B cell (primary cell): ENCODE data around the gene TTC23L. TPM values are rescaled to one million over a fixed set of nuclear protein-coding genes. Genes with fewer than 3 reads are reported as not detected.

Experiments
- ATAC-seq: fragments of 200-7000 bp; cut with Tn5 transposase; one replicate; pipeline ENCODE4 v1.10.0; 2021; ENCODE audit warnings: low read depth, mild to moderate bottlenecking, moderate number of reproducible peaks, moderate library complexity
- CTCF ChIA-PET: fragments of 350-600 bp; sonication (Branson Sonifier 250); formaldehyde crosslinking; loops from one replicate; lab custom pipeline; 2021; ENCODE audit warnings: antibody characterized with exemption, inconsistent platforms; lab: Charles Lee
- POLR2A ChIA-PET: fragments of 350-600 bp; sonication (Branson Sonifier 250); formaldehyde crosslinking; loops from one replicate; lab custom pipeline; 2021; ENCODE audit warnings: antibody characterized with exemption; lab: Charles Lee
- DNase-seq: peaks from one replicate; pipeline ENCODE4 v3.0.0; 2013
- H2AFZ ChIP-seq: 2 replicates; pipeline ENCODE4 v1.6.1; 2012; ENCODE audit warnings: mild to moderate bottlenecking, low read depth, low read length; ENCODE audit not compliant: insufficient read depth, poor library complexity, severe bottlenecking
- H3K27ac ChIP-seq, 2 donors: 1 replicate in 1 of 2; 2 replicates in 1 of 2; pipeline ENCODE4 v1.5.1; 2012 to 2013; ENCODE audit warnings: low read length in 2 of 2, mild to moderate bottlenecking in 2 of 2, moderate library complexity in 1 of 2
- H3K27me3 ChIP-seq, 4 experiments: fragments of 200-600 bp in 1 of 4; sonication (generic) in 1 of 4; replicated peaks in 1 of 4; 1 replicate in 2 of 4; 2 replicates in 2 of 4; pipeline versions ENCODE4 v1.6.1 to v1.7.0; 2013 to 2016; ENCODE audit warnings: low read length in 3 of 4, mild to moderate bottlenecking in 2 of 4, mixed read lengths in 1 of 4, moderate library complexity in 1 of 4; ENCODE audit not compliant: insufficient read depth in 4 of 4, control insufficient read depth in 3 of 4; ENCODE audit errors: control extremely low read depth in 1 of 4
- H3K36me3 ChIP-seq, 2 experiments: replicated peaks in 1 of 2; 1 replicate in 1 of 2; 2 replicates in 1 of 2; pipeline versions ENCODE4 v1.6.1 to v1.7.1; 2013; ENCODE audit warnings: low read length in 1 of 2; ENCODE audit not compliant: insufficient read depth in 2 of 2, control insufficient read depth in 1 of 2; ENCODE audit errors: control extremely low read depth in 1 of 2, extremely low read depth in 1 of 2
- H3K4me1 ChIP-seq, 2 donors: fragments of 200-600 bp in 1 of 2; sonication (generic) in 1 of 2; 1 replicate in 1 of 2; 2 replicates in 1 of 2; pipeline versions ENCODE4 v1.5.1 to v1.6.1; 2013 to 2017; ENCODE audit warnings: low read length in 2 of 2; ENCODE audit not compliant: control insufficient read depth in 2 of 2, insufficient read depth in 2 of 2
- H3K4me2 ChIP-seq: replicated peaks from 2 replicates; pipeline ENCODE3; 2012; ENCODE audit warnings: mild to moderate bottlenecking, low read depth, low read length; ENCODE audit not compliant: poor library complexity, severe bottlenecking
- H3K4me3 ChIP-seq, 5 experiments: fragments of 200-600 bp in 1 of 5; sonication (generic) in 1 of 5; 1 replicate in 3 of 5; 2 replicates in 2 of 5; pipeline versions ENCODE4 v1.5.1 to v1.7.0; 2011 to 2016; ENCODE audit warnings: low read length in 4 of 5, mild to moderate bottlenecking in 4 of 5, low read depth in 2 of 5, control low read depth in 1 of 5, moderate library complexity in 1 of 5; ENCODE audit not compliant: insufficient read depth in 1 of 5; ENCODE audit errors: control extremely low read depth in 1 of 5, extremely low read depth in 1 of 5
- H3K79me2 ChIP-seq: fragments of 200-600 bp; sonication (generic); one replicate; pipeline ENCODE4 v1.6.0; 2016; ENCODE audit warnings: low read length; ENCODE audit not compliant: control insufficient read depth, insufficient read depth
- H3K9ac ChIP-seq: fragments of 200-600 bp; sonication (generic); 2 replicates; pipeline ENCODE4 v1.6.1; 2017; ENCODE audit warnings: mild to moderate bottlenecking, low read length, moderate library complexity
- H3K9me3 ChIP-seq, 3 donors: one replicate each; pipeline versions ENCODE4 v1.6.1 to v1.7.1; 2013; ENCODE audit warnings: low read length in 2 of 3; ENCODE audit not compliant: control insufficient read depth in 2 of 3, insufficient read depth in 1 of 3; ENCODE audit errors: control extremely low read depth in 1 of 3
- H4K20me1 ChIP-seq: 2 replicates; pipeline ENCODE4 v1.6.0; 2012; ENCODE audit warnings: mild to moderate bottlenecking, low read length; ENCODE audit not compliant: insufficient read depth, control insufficient read depth, poor library complexity, severe bottlenecking
- H3K27ac Mint-ChIP-seq: one replicate; pipeline ENCODE4 v1.8.0; 2021; ENCODE audit warnings: mixed read lengths
- H3K27me3 Mint-ChIP-seq: one replicate; pipeline ENCODE4 v1.8.0; 2021; ENCODE audit warnings: mixed read lengths
- H3K4me1 Mint-ChIP-seq: one replicate; pipeline ENCODE4 v1.8.0; 2021; ENCODE audit warnings: mixed read lengths
- H3K4me3 Mint-ChIP-seq: one replicate; pipeline ENCODE4 v1.8.0; 2021; ENCODE audit warnings: mixed read lengths
- H3K9me3 Mint-ChIP-seq: one replicate; pipeline ENCODE4 v1.8.0; 2022; ENCODE audit warnings: mixed read lengths; ENCODE audit not compliant: insufficient read depth
- EZH2 ChIP-seq: IDR thresholded peaks from 2 replicates; pipeline ENCODE4 v1.6.1; 2012; ENCODE audit warnings: borderline replicate concordance, low read depth, mild to moderate bottlenecking, moderate library complexity, low read length; ENCODE audit not compliant: insufficient read depth, poor library complexity, severe bottlenecking
- WGBS: methylation state at CpG from one replicate; pipeline ENCODE4 v1.1.5; 2013; ENCODE audit warnings: missing lambda C conversion rate; ENCODE audit not compliant: insufficient coverage; 5-methylcytosine and 5-hydroxymethylcytosine counted together
- intact Hi-C: fragments of 100-400 bp; cut with micrococcal nuclease; formaldehyde crosslinking; loops from one replicate; pipeline ENCODE4 v1.10.0; 2022
- polyA plus RNA-seq: library from polyadenylated mRNA; depleted of rRNA; stranded (reverse); fragments of >200 nt; gene quantifications from 2 replicates; pipeline ENCODE4 v1.2.3, GENCODE V29; 2012
- total RNA-seq, 2 donors: library from RNA; stranded (reverse); fragments of 120-200 nt in 1 of 2; gene quantifications; 1 replicate in 1 of 2; 2 replicates in 1 of 2; pipeline versions ENCODE4 v1.2.3 to v1.2.4, GENCODE V29; 2013 to 2022
- TF ChIP-seq, protein P1 (sequence below): fragments of 200-600 bp; IDR thresholded peaks from one replicate; pipeline ENCODE4 v1.8.0; 2022; ENCODE audit warnings: antibody characterized with exemption, mild to moderate bottlenecking

TTC23L gene
- total and polyA plus RNA-seq, 2 donors (not counting 1 experiment from before 2014, with no cell fraction given): 0.03 to 0.15 TPM

DNA sequence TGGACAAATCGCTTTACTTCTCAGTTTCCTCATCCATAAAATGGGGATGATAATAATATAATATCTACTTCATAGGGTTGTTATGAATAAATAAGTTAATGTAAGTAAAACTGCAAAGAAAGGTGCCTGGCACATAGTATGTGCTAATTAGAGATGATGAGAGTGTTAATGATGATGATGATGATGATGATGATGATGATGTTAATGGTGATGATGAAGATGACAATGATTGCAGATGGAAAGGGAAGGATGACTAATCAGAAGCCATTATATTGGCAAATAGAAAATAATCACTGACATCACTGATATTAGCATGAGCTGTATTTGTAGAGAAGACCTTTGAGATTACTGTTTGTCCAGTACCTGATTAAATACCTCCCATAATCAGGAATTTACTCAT is 55.8 kb downstream of the TTC23L start:
- WGBS: no CpG with 5 or more reads among the region's 1 CpG
- Mint-ChIP-seq H3K9me3 (no peaks in the 10 kb centered on the region), H3K27me3 (no peaks in the 10 kb centered on the region), H3K4me3 (no peak overlapping the region), H3K4me1 (no peaks in the 10 kb centered on the region), H3K27ac (no peak overlapping the region)
- H3K4me3 ChIP-seq: no peak overlapping the region
- ATAC-seq: no peak
- H3K9me3 ChIP-seq: no peaks in the 10 kb centered on the region
- H3K4me1 ChIP-seq: no peaks in the 10 kb centered on the region
- no peaks in the 10 kb centered on the region for H4K20me1 ChIP-seq
- DNase-seq: no peak
- no peaks in the 10 kb centered on the region for H3K36me3 ChIP-seq
- H3K4me2 ChIP-seq: no peak overlapping the region
- no peak overlapping the region for H2AFZ ChIP-seq
- TF ChIP-seq, protein P1, sequence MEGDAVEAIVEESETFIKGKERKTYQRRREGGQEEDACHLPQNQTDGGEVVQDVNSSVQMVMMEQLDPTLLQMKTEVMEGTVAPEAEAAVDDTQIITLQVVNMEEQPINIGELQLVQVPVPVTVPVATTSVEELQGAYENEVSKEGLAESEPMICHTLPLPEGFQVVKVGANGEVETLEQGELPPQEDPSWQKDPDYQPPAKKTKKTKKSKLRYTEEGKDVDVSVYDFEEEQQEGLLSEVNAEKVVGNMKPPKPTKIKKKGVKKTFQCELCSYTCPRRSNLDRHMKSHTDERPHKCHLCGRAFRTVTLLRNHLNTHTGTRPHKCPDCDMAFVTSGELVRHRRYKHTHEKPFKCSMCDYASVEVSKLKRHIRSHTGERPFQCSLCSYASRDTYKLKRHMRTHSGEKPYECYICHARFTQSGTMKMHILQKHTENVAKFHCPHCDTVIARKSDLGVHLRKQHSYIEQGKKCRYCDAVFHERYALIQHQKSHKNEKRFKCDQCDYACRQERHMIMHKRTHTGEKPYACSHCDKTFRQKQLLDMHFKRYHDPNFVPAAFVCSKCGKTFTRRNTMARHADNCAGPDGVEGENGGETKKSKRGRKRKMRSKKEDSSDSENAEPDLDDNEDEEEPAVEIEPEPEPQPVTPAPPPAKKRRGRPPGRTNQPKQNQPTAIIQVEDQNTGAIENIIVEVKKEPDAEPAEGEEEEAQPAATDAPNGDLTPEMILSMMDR: no peak
- TF ChIP-seq EZH2: no peak
- POLR2A ChIA-PET: no interaction called here
- intact Hi-C loops: loop anchor here (10.0 kb wide), 1 partner anchor 240 kb away; the partner anchor contains the start of gene RAI14
- no peaks in the 10 kb centered on the region for H3K27me3 ChIP-seq
- H3K9ac ChIP-seq: no peak overlapping the region
- H3K27ac ChIP-seq: no peak overlapping the region
- no peaks in the 10 kb centered on the region for H3K79me2 ChIP-seq
- CTCF ChIA-PET: interaction anchor here (3.1 to 13.8 kb wide), 3 partner anchors 8 to 408 kb away, joined by 17 to 245 read pairs (median 21); no protein-coding TSS in a partner anchor

GRCh38 chr5:34895641-34896419 is 56.9 kb downstream of the TTC23L start:
- ChIA-PET POLR2A (no interaction called here), CTCF (interaction anchor here (1.0 to 13.8 kb wide), 6 partner anchors 7 to 410 kb away, joined by 3 to 245 read pairs (median 10); no protein-coding TSS in a partner anchor)
- ATAC-seq (no peak), DNase-seq (no peak)
- Histone ChIP-seq H3K4me1 (no peaks in the 10 kb centered on the region), H3K79me2 (no peaks in the 10 kb centered on the region), H3K4me2 (no peak overlapping the region), H4K20me1 (no peaks in the 10 kb centered on the region), H3K27ac (no peak overlapping the region), H2AFZ (no peak overlapping the region), H3K9me3 (no peaks in the 10 kb centered on the region), H3K36me3 (no peaks in the 10 kb centered on the region), H3K27me3 (no peaks in the 10 kb centered on the region), H3K9ac (no peak overlapping the region), H3K4me3 (no peak overlapping the region)
- no peak overlapping the region for H3K4me3 Mint-ChIP-seq
- no peaks in the 10 kb centered on the region for H3K4me1 Mint-ChIP-seq
- 90% methylated on average over 1 of the region's 2 CpGs for WGBS
- no peaks in the 10 kb centered on the region for H3K27me3 Mint-ChIP-seq
- no peak overlapping the region for H3K27ac Mint-ChIP-seq
- no peaks in the 10 kb centered on the region for H3K9me3 Mint-ChIP-seq
- intact Hi-C loops: loop anchor here (10.0 kb wide), 1 partner anchor 241 kb away; the partner anchor contains the start of gene RAI14
- TF ChIP-seq EZH2: no peak
- TF ChIP-seq, protein P1: no peak
